ENCODE data around the gene CDK6.

DNA sequence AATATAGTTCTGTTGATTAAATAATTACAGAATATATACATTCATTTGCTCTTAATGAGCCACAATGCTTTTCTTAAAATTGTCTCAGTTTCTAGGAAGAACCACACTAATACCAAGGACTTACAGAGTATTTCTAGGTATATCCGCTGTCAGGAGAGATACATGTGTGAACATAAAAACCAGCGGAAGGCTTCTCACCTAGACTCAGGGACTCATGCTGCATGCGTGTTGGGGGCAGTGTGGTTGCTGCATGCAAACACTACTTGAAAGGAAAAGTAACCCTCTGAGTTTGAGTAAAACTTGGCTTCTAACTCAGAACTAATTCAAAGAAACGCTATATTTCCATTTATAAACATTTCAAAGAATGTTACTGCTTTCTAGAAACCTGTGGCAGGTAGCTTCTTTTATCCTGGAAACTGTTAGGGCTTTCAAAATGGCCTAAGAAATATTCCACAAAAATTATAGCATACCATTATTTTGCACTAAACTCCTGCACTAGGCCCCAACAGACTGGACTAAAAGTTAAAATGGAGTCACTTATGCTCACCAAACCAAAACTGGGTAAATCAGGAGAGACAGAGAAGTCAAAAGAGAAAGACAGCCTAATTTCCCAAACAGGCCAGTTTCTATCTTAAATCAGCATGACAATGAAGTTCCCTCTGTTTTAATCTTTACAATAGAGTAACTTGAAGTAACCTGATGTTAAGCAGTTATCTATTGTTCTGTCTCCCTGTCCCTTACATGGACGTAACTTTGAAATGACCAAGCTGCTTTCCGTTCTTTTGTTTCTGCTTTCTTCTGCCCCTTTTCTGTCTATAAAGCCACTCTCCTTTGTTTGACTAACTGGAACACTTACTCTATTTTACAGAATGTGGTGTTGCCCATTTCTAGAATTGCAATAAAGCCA lies 151.0 kb downstream of the CDK6 start:
- TF ChIP-seq, protein P1, sequence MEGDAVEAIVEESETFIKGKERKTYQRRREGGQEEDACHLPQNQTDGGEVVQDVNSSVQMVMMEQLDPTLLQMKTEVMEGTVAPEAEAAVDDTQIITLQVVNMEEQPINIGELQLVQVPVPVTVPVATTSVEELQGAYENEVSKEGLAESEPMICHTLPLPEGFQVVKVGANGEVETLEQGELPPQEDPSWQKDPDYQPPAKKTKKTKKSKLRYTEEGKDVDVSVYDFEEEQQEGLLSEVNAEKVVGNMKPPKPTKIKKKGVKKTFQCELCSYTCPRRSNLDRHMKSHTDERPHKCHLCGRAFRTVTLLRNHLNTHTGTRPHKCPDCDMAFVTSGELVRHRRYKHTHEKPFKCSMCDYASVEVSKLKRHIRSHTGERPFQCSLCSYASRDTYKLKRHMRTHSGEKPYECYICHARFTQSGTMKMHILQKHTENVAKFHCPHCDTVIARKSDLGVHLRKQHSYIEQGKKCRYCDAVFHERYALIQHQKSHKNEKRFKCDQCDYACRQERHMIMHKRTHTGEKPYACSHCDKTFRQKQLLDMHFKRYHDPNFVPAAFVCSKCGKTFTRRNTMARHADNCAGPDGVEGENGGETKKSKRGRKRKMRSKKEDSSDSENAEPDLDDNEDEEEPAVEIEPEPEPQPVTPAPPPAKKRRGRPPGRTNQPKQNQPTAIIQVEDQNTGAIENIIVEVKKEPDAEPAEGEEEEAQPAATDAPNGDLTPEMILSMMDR (optimal IDR thresholded peaks at IDR 0.05 in 1 of 3, IDR thresholded peaks at IDR 0.05 in 1 of 3, conservative IDR thresholded peaks at IDR 0.05 in 1 of 3; ENCODE audit: extremely low read depth in 1 of 3, insufficient read depth in 2 of 3, low read length in 3 of 3), result no peak
- no peak for TF ChIP-seq EZH2 (IDR thresholded peaks at IDR 0.05; ENCODE audit: low read length)

All from keratinocyte (primary cell).